Measurements from ENCODE around the gene SYT9. TPM values are rescaled to one million over a fixed set of nuclear protein-coding genes. Genes with fewer than 3 reads are reported as not detected.

Gene SYT9
- total RNA-seq, 3 donors from 2014 or later (not counting 1 experiment from before 2014, with no cell fraction given), result not detected

DNA sequence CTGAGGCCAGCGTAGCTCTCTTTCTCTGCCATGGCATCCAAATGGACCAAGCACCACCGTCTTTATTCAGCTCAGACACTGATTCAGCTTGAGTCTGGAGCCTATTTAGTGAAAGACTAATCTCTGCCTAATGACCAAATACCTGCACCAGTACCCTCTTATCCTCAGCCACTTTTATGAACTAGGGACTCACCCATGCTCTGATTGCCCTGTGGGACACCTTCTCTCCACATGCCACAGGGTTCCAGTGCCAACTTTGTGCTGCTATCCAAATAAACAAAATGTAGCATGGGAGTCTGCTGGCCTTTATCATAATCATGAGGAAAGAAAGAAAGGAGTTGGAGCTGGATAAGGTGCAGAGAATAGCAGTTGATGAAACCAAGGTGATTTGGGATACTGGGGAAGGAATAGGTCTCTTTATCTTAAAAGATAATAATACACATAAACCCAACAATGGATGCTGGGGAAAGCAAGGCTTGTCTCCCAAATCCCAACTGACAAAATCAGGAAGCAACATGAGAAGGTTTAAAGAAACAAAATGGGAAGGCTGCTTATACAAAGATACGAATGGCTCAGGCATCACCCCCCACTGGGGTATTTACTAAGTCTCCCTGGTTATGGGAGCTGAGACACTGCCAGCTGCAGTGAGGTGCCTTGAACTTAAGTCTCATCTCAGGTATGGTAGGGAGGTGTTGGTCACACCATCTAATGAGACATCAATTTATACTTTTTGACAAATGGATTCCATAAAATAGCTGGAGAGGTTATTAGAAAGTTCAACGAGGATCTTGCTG, 63.3 kb downstream of the SYT9 start:
- DNase-seq (no peak), ATAC-seq (no peak)
- H3K9me3 Mint-ChIP-seq, result no peaks in the 10 kb centered on the region
- H3K4me1 ChIP-seq (ENCODE audit: control insufficient read depth, insufficient read depth, low read length), result no peaks in the 10 kb centered on the region
- whole genome bisulfite sequencing (ENCODE audit: insufficient coverage), result 76% methylated on average over 4 of the region's 4 CpGs
- no peak overlapping the region for H3K4me3 ChIP-seq (ENCODE audit: low read length)
- no peaks in the 10 kb centered on the region for H3K36me3 ChIP-seq (ENCODE audit: control insufficient read depth, insufficient read depth, low read length)
- H3K4me3 Mint-ChIP-seq, result no peak overlapping the region
- H3K27ac ChIP-seq (ENCODE audit: low read length), result no peak overlapping the region
- H3K36me3 Mint-ChIP-seq, result no peaks in the 10 kb centered on the region
- H3K9me3 ChIP-seq (ENCODE audit: control insufficient read depth, insufficient read depth, low read length), result no peaks in the 10 kb centered on the region
- peaks cover 7 to 15% of the 10 kb centered on the region in 2 donors for H3K27me3 Mint-ChIP-seq (ENCODE audit: low read depth in 2 of 2)
- no peaks in the 10 kb centered on the region for H3K27me3 ChIP-seq (ENCODE audit: control insufficient read depth, insufficient read depth, low read length)
- TF ChIP-seq, protein P1, sequence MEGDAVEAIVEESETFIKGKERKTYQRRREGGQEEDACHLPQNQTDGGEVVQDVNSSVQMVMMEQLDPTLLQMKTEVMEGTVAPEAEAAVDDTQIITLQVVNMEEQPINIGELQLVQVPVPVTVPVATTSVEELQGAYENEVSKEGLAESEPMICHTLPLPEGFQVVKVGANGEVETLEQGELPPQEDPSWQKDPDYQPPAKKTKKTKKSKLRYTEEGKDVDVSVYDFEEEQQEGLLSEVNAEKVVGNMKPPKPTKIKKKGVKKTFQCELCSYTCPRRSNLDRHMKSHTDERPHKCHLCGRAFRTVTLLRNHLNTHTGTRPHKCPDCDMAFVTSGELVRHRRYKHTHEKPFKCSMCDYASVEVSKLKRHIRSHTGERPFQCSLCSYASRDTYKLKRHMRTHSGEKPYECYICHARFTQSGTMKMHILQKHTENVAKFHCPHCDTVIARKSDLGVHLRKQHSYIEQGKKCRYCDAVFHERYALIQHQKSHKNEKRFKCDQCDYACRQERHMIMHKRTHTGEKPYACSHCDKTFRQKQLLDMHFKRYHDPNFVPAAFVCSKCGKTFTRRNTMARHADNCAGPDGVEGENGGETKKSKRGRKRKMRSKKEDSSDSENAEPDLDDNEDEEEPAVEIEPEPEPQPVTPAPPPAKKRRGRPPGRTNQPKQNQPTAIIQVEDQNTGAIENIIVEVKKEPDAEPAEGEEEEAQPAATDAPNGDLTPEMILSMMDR (IDR thresholded peaks at IDR 0.05), result no peak
- H3K27ac Mint-ChIP-seq, result no peak overlapping the region
- intact Hi-C loops (cut with micrococcal nuclease), result no loop called here
- no peaks in the 10 kb centered on the region for H3K4me1 Mint-ChIP-seq

DNA sequence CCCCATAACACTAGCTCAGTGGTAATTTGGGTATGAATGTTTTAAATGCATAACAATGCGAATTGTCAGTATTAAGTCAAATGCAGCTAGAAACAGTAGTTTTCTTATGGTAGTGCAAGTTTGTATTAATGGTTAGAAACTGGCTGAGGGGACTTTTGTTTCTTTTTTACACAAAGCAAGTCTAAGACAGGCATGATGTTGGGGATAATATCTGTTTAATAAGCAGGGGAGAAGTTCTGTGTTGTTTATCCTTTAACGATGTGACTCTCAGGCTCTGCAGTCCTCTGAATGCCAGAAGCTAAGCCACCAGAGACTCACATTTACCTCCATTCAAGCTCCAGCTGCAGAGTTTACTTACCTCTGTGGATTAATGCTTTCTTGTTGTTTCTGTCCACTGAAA, 67.8 kb downstream of the SYT9 start:
- no peak for ATAC-seq
- Histone ChIP-seq H3K27ac (ENCODE audit: low read length) (no peak overlapping the region), H3K4me3 (ENCODE audit: low read length) (no peak overlapping the region), H3K27me3 (ENCODE audit: control insufficient read depth, insufficient read depth, low read length) (no peaks in the 10 kb centered on the region), H3K9me3 (ENCODE audit: control insufficient read depth, insufficient read depth, low read length) (no peaks in the 10 kb centered on the region), H3K36me3 (ENCODE audit: control insufficient read depth, insufficient read depth, low read length) (no peaks in the 10 kb centered on the region), H3K4me1 (ENCODE audit: control insufficient read depth, insufficient read depth, low read length) (no peaks in the 10 kb centered on the region)
- H3K4me1 Mint-ChIP-seq, result no peaks in the 10 kb centered on the region
- no peaks in the 10 kb centered on the region for H3K9me3 Mint-ChIP-seq
- no peak overlapping the region for H3K27ac Mint-ChIP-seq
- no peak overlapping the region for H3K4me3 Mint-ChIP-seq
- H3K36me3 Mint-ChIP-seq, result no peaks in the 10 kb centered on the region
- intact Hi-C loops (cut with micrococcal nuclease), result no loop called here
- TF ChIP-seq, protein P1 (IDR thresholded peaks at IDR 0.05), result no peak
- 78% methylated on average over 2 of the region's 2 CpGs for WGBS (ENCODE audit: insufficient coverage)
- DNase-seq, result no peak
- peaks cover 7 to 38% of the 10 kb centered on the region in 2 donors for H3K27me3 Mint-ChIP-seq (ENCODE audit: low read depth in 2 of 2)

DNA sequence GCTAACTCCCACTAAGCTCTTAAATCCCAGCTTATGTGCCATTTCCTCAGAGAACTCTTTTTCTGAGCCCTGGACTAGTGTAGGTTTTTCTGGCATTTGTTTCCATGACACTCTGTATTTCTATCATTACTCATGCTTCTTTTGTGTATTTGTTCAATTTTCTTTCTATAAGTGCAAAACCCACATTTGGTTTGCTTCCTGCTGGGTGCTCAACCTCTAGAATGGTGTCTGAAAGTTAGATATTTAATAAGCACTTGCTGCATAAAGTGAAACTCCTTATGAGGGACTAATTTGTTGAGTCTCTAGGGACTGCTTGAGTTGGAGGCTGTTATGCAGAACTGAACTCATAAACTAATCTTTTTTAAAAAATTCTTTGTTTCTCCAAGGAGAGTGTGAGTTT, 68.6 kb downstream of the SYT9 start:
- Histone ChIP-seq H3K4me3 (ENCODE audit: low read length) (no peak overlapping the region), H3K36me3 (ENCODE audit: control insufficient read depth, insufficient read depth, low read length) (no peaks in the 10 kb centered on the region), H3K9me3 (ENCODE audit: control insufficient read depth, insufficient read depth, low read length) (no peaks in the 10 kb centered on the region), H3K27me3 (ENCODE audit: control insufficient read depth, insufficient read depth, low read length) (no peaks in the 10 kb centered on the region), H3K27ac (ENCODE audit: low read length) (no peak overlapping the region), H3K4me1 (ENCODE audit: control insufficient read depth, insufficient read depth, low read length) (no peaks in the 10 kb centered on the region)
- TF ChIP-seq, protein P1 (IDR thresholded peaks at IDR 0.05), result no peak
- no peak overlapping the region for H3K27ac Mint-ChIP-seq
- intact Hi-C loops (cut with micrococcal nuclease), result no loop called here
- H3K27me3 Mint-ChIP-seq (ENCODE audit: low read depth in 2 of 2), result peaks cover 3 to 31% of the 10 kb centered on the region in 2 donors
- H3K4me3 Mint-ChIP-seq, result no peak overlapping the region
- ATAC-seq (no peak), DNase-seq (no peak)
- H3K36me3 Mint-ChIP-seq, result no peaks in the 10 kb centered on the region
- H3K4me1 Mint-ChIP-seq, result no peaks in the 10 kb centered on the region
- no peaks in the 10 kb centered on the region for H3K9me3 Mint-ChIP-seq
